Fibroblast of skin of right biceps (primary cell): Measurements from ENCODE around the gene MBNL3.
A peak's percentile ranks its signal among the peaks of the same experiment; 100 is the strongest.

Experiments
- DNase-seq: peaks from one replicate; pipeline ENCODE4 v3.0.0-alpha.2; 2013

MBNL3 gene, protein sequence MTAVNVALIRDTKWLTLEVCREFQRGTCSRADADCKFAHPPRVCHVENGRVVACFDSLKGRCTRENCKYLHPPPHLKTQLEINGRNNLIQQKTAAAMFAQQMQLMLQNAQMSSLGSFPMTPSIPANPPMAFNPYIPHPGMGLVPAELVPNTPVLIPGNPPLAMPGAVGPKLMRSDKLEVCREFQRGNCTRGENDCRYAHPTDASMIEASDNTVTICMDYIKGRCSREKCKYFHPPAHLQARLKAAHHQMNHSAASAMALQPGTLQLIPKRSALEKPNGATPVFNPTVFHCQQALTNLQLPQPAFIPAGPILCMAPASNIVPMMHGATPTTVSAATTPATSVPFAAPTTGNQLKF

DNA sequence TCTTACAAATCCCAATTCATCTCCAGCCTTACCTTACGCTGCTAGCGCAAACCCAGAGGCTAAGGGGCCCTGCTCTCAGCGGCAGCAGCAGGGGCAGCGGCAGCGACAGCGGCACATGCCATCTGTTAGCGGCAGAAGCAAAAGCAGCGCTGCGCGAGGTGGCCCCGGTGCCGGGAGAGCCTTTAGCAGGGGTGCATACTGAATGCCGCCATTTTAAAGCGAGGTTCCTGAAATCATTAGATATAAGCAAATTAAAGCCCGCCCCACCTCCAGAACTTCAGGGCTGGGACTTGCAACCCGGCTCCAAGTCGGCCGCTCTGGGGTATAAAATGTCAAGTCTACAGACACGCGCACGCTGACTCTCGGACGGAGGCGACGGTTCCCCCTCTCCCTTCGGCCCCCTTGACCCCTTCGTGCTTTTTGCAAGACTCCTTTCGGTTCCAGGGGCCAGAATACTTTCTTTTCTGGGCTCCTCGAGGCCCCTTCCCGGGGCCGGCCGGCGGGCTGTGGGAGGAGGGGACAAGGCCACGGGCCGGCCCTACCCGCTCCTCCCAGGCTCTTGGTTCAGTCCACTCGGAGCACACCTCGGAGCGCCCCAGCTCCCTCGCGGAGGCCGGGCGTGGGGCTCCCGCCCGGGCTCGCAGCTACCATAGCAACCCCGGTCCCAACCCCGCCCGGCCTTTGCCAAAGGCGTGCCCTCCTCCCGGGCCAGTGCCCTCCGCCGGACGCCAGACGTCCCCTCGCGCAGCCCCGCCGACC is at the start of gene MBNL3:
TSS of gene MBNL3 (minus strand) at position 220 of the 759 bp plus-strand sequence. CDS start 49,427 bp downstream, outside the sequence.
- DNase-seq = peak; percentile 45

DNA sequence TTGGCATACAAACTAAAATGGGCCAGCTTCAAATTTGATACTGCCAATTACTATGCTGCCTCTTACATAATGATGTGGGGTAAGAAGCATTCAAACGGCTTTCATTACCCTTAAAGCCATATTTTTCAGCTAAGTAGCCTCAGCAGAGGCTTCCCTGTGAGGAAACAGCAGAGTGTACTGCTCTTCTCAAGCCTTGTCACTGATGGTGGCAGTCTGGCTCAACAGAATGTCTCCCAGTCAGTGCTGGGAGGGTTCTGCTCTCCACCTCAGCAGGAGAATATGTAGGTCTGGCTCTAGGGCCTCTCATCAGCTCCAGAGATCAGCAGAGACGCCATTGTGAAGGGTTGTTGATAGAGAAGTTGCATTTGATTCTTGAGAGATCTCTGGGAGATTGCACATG is 44.6 kb upstream of the MBNL3 start:
- DNase-seq = no peak

DNA sequence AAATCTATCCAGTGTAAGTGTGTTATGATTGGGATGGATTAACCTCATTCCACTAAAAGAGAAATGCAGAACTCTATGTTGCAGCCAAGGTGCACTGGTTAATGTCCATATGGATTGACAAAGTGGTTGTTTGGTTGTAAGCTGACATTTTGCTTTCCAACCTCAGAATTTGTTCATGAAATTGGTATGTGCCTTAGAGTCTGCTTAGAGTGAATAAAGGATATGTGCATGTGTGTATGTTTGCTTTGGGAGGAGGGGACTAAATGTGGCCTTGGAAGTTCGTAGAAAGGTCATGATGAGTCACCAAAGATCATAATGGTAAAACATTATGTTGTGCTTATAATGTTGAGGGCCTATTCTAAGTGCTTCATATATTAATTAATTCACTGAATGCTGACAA is 44.1 kb upstream of the MBNL3 start:
- DNase-seq = peak; percentile 41

DNA sequence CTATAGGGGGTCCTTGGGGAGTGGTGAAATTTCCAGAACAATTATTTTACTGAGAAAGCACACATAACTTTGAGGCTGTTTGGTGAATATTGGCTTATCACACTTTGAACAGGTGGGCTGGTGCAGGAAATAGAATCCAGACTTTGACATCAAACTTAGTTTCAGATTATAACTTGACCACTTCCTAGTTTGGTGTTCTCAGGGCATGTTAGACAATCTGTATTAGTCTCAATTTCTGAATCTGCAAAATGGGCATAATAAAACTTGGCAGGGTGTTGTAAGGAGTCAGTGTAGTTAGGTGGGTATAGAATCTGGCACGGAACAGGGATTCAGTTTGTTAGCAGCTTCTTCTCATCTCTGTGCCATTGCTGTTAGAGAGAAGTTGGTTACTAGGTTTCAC is 43.3 kb upstream of the MBNL3 start:
- no peak for DNase-seq

DNA sequence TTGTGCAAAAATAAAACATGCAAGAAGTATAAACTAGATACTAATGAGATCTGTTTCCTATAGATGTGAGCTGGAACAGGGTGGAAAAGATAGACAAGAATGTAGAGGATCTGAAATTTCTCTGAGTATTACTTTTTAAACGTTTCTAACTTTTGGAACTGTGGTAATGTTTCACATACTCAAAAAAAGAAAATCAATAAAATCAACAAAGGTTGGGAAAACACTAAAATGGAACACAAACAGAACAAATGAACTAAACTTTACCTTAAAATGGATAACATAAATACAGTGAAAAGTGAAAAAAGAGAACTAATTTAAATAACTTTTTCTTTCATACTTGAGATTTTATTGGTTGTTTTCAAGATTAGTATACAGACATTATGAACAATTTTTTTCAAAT is 32.0 kb upstream of the MBNL3 start:
- DNase-seq = no peak

DNA sequence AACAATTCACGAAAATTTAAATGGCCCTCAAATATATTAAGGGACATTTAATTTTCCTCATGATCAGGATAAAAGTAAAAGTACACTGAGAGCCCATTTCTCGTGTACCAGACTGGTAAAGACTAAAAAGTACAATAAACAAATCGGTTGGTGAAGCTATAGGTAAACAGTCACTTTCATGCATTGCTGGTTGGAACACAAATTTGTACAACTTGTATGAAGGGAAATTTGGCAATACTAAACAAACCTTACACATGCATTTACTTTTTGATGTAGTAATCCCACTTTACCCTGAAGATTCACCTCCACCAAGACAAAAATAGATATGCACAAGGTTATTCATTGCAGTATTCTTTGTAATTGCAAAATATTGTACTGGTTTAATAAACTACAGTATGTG is 31.4 kb upstream of the MBNL3 start:
- no peak for DNase-seq

DNA sequence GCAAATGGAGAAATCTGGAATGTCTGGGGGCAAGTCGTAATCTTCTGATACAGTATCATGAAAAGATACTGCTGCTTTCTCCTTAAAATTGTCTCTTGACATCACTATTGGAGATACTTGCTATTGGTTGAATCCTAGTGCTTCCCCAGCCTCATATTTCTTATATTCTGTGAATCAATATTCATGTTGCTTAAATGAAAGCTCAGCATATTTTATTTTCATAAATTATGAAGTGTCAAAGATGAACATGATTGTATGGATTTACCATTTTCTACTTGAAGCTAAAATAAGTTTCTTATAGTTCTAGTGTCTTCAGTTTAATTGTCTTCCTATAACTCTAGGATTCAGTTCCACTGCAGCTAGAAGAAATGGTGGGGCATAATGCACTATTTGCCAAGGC is 29.6 kb upstream of the MBNL3 start:
- DNase-seq = no peak

DNA sequence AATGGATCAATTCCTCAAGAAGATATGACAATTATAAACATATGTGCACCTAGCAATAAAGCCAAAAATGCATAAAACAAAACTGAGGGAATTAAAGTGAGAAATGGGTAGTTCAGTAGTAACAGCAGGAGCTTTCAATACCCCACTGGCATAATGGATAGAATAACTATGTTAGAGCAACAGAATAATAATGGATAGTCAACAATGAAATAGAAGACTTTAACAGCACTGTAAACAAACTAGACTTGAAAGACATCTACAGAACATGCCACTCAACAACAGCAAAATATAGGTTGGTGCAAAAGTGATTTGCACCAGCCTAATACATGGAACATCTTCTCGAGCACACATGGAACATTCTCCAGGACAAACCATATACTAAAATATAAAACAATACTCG is 20.0 kb upstream of the MBNL3 start:
- no peak for DNase-seq

DNA sequence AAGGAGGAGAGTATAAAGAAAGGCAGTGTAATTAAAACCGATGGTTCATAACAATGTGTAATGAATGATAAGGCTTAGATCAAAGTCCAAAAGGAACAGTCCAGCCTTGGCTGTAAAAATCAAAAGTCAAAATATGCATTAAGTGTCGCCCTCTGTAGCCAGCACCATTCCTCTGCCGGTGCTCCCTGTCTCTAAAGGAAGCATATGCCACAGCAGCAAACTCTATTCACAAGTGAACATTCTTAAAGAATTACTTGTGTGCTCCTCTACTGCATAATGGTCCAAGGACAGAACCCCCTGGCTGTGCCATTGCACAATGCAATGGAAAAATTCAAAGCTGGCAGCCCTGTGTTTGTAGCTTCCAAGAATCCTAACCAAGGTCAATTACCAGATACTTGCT is 16.3 kb upstream of the MBNL3 start:
- DNase-seq = no peak

DNA sequence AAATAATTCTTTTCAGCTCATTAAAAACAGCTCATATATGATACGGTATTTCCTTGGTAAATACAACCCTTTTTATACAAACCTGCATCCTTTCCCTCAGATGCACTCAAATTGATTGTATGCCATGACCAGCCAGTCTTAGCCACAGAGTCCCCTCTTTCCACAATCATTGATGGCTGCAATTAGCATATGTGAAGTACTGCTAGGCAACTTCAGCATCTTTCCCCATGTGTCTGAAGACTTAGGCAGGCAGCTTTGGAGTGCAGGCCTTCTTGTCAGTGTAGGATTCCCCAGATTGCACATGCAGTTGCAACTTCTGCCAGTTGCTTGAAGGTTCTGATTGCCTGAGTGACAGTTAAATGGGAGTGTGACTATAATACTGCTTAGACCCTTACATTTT is 15.6 kb upstream of the MBNL3 start:
- no peak for DNase-seq

DNA sequence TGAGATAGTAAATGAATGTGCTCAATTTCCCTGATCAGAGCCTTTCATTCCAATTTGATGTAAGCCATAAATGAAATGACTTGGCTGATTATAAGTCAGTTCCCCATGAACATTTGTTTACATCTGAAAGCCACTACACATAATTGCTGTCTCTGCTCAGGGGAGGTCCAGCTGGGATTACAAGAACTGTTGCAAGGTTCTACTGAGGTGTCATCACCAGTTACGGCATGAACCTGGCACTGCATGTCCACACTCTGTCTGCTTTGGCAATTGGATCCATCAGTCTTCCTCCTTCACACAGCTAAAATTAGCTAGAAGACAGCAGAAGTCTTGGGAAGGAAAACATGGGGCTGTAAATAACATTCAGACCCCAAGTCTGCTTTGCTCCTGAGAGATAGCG is 12.8 kb upstream of the MBNL3 start:
- DNase-seq = no peak

DNA sequence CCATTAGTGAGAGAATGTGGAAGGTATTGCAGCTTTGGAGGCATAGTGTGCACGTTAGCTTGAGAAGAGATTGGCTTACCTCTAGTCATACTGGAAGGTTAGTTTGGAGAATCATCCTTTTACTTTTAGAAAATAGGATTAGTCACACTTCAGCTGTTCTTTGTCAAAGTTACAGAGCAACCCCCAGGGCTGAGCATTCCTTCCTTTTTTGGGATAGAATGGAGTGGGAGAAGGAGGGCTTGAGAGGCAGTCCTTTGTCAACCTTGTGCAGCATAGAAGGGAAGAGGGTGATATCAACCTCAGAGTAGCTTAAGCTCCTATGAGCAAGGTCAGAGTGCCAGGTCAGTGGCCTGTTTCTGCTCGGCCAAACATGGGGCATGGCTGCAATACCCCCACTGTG is 8.6 kb upstream of the MBNL3 start:
- no peak for DNase-seq

DNA sequence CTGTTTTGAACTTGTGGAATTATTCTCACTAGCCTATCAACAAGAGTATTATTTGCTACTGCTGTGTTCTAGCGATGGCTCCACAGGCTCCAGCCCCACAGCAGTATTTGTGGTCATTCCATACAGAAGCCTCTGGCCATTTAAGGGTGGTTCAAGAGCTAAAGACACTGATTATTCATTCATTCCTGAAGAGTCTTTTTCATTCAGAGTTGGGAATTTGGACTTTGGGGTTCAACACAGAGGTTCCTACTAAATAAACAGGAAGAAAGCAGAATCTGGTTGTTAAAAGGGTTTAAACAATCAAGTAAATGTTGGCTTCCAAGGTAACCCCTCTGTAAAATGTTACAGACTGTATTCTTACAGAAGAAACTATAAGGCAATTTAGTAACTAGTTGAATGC is 4.3 kb upstream of the MBNL3 start:
- DNase-seq = no peak

DNA sequence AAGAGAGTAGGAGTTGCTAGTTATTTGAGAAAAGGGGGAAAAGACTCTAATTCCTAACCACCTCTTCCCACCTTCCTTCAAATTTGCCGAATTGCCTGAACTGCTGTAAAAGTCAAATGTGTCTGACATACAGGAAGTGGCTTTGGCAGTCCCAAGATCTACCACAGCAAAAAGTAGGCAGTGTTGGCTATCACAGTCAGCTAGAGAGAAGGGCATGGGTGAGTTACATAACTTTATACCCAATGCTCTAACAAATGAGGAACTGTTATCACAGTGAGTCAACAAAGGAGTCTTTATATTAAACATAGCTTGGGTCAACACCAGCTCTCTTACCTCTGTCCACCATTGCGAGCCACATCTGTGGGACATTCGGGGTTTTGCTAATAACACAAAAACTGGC is 2.4 kb upstream of the MBNL3 start:
- DNase-seq = no peak

DNA sequence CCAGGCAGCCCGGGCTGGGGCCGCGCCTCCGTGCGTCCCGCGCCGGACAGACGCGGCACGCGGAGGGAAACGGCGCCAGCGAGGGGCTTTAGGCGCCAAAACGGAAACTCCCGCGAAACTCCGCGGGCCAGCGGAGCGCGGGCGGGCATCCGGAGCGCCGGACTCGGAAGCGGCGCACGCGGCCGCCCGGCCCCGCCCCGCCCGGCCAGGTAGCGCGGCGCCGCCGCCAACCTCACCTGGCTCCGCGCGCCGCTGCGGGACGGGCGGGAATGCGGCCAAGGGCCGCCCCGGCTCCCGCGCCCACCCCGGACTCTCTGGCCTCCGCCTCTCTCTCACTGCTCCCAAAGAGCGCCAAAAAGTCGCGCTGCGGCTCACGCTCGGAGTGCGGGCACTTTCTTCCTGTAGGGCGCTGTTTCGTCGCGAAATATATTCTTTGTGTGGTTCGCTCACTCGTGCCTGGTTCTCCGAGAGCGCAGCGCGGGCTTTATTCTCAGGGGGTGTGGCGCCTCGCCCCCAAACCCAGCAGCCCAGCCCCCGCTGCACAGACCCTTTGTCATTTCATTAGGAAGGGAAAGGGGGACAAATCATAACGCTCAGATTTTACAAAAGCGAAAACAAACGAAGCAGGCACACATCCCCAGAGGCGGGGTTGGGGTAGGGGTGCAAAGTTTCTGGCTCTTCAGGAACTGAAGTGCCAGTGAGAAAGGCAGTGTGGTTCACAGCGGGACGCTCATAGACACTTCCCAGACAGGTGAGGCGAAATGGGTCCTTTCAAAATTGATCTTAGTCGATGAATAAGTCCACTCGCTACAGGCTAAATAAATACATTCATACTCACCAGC is 961 bp upstream of the MBNL3 start:
- DNase-seq = peak; percentile 21

DNA sequence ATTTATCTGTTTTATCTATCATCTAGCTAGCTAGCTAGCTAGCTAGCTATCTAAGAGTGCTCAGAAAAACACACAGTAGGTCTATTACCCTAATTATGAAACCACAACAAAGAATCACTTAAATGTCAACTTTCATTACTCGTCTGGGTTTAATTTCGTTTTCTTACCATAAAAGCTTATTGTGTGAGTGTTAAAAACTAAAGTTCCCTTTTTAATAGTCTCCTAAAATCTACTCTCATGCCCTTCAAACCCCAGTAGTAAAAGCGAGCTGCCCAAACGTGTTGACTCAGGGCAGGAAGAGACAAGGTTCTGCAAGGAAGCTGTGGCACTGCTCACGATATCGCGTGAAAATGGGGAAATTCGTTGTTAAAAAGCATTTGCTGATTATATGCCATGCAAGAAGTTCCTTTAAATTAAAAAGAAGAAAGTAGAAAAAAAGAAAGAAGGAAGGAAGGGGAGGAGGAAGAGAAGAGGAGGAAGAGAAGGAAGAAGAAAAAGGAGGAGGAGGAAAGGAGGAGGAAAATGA is 595 bp downstream of the MBNL3 start:
- DNase-seq = peak; percentile 31

DNA sequence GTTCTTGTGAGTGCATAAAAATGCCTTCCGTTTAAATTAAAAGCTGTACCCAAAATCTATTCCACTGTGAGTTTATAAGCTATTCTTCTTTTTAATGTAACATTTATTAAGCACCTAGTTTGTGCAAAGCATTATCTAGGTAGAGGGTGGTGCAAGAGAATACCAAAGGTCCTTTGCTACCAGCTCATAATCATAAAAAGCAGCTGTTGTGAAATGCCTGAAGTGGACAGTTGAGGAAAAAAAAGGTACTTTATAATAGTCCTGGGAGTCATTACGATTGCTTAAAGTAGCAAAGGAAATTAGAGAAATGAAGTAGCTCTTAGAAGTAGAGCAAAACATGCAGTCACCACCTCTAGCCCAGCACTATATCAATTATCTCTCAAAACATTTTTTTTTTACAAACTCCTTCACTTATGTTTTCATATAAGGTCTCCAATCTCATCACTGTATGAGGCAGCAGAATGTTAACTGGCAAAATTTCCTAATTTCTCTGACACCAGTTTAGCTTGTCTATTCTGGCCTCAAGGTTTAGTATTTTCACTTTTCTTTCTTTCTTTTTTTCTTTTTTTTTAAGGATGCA is 2.1 kb downstream of the MBNL3 start:
- no peak for DNase-seq

DNA sequence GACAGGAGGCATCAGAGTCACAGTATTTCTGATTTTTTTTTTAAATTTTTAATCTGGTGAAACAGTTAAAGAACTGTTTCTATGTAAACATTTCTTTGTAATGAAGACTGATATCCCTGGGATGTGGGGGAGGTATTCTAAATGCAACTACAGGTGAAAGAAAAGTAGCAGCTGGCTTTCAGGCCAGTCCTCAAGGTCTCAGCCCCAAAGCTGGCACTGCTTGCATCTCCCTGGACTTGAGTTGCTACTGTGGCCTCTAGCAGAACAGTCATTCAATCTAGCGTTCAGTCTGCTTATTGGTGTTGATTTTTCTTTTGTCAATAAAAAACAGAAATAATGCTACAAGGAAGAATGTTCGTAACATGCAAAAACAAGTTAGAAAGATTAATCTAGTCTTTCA is 4.9 kb downstream of the MBNL3 start:
- DNase-seq = no peak

DNA sequence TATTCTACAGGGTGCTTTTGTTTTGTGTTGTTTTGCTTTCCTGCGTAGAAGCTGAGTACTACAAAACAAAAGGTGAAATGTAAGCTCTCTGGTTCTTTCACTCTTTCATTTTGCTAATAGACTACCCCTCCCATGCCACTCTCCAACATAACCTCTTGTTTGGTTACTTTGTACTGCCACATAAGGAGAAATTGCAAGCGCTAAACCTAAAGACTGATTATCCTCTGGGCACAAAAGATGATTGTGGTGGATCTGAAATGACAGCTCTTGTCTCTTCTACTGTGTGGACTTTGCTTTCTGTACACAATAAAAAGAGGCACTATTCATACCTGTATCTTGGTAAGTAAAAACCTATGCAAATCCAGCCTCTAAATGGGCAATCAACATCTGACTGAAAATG is 5.3 kb downstream of the MBNL3 start:
- DNase-seq = no peak

DNA sequence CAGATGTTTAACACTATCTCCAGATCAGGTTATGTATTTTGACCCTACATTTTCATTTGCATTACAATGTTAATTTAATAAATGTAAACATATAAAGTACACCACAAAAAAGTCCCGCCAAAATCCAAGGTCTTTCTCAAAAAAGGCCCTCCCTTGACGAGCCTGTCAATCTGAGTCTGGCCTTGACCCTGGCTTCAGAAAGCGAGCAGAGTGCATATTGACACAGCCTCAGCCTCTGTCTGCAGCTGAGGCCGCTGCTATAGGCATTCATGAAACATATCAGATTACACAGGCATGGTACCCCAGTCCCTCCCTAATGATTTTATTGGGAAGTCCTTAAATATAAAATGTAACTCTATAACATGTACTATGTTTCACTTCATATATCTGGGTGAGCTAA is 6.2 kb downstream of the MBNL3 start:
- no peak for DNase-seq

DNA sequence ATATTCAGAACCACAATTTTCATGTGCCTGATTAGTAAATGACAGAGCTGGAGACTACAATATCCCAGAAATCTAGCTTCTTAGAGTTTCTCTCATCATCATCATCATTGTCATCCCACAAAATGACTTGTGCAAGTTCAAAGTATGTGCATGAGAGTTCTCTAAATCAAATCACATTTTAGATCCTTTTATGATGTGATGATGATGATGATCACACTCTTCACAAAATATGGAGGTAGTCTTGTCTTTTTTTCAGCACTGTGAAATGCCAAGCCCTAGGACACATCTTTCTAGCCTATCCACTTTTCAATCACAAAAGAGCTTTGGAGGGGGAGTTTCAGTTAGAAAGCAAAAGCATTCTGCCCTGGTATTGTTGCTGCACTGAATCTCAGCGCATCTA is 7.4 kb downstream of the MBNL3 start:
- DNase-seq = no peak

DNA sequence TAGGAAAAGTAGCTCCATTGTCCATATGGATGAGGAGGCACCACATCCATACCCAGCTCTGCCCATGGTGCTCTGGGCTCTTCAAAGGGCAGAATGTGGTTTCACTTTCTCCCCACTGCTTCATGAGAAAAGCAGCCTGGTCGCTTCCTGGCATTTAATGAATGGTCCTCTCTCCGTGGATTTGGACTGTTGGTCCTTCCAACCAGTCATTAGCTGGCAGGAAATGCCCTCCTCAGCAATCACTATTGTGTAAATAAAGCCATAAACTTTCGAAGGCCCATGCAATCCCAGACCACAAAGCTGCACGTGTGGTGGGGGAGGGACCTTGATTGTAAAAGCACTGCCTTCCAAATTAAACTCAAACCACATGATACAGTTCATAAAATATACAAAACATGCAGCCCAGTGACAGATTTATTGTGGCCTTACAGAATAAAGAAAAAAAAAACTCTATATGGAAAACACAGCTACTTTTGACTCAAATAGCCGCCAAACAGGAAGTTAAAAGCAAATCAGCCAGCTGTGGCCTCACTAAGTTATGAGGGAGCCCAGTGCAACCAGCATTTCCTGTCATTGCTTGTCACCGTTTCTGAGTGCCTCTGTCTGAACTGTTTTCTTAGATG is 8.1 kb downstream of the MBNL3 start:
- DNase-seq = peak; percentile 56
